CD14-positive monocyte (primary cell): ENCODE measurements around the gene ZNF608. TPM values are rescaled to one million over a fixed set of nuclear protein-coding genes. Genes with fewer than 3 reads are reported as not detected.
A peak's percentile ranks its signal among the peaks of the same experiment; 100 is the strongest.

ENCODE experiments used
- DNase-seq, 3 donors: peaks; one replicate each; pipeline ENCODE4 v3.0.0-alpha.2; 2011 to 2022
- H2AFZ ChIP-seq: 2 replicates; pipeline ENCODE4 v1.6.0; 2012; ENCODE audit warnings: mild to moderate bottlenecking, low read depth, low read length, inconsistent platforms; ENCODE audit not compliant: insufficient read depth, poor library complexity, severe bottlenecking
- H3K27ac ChIP-seq, 2 donors: 1 replicate in 1 of 2; 2 replicates in 1 of 2; pipeline ENCODE4 v1.5.1; 2012 to 2013; ENCODE audit warnings: low read length in 2 of 2, control low read depth in 1 of 2, inconsistent platforms in 1 of 2, low read depth in 1 of 2, mild to moderate bottlenecking in 1 of 2
- H3K27me3 ChIP-seq, 2 donors: one replicate each; pipeline versions ENCODE4 v1.6.0 to v1.6.1; 2011 to 2013; ENCODE audit warnings: low read length in 2 of 2; ENCODE audit not compliant: control insufficient read depth in 2 of 2, insufficient read depth in 2 of 2
- H3K36me3 ChIP-seq, 2 donors: replicated peaks in 1 of 2; 1 replicate in 1 of 2; 2 replicates in 1 of 2; pipeline versions ENCODE4 v1.5.1 to v1.6.1; 2012 to 2013; ENCODE audit warnings: low read length in 2 of 2, control low read depth in 1 of 2, inconsistent platforms in 1 of 2, mild to moderate bottlenecking in 1 of 2; ENCODE audit not compliant: insufficient read depth in 2 of 2, control insufficient read depth in 1 of 2
- H3K4me1 ChIP-seq, 2 donors: 1 replicate in 1 of 2; 2 replicates in 1 of 2; pipeline versions ENCODE4 v1.5.1 to v1.6.1; 2012 to 2013; ENCODE audit warnings: low read length in 2 of 2, control low read depth in 1 of 2, inconsistent platforms in 1 of 2, mild to moderate bottlenecking in 1 of 2, moderate library complexity in 1 of 2; ENCODE audit not compliant: insufficient read depth in 2 of 2, control insufficient read depth in 1 of 2
- H3K4me2 ChIP-seq: replicated peaks from 2 replicates; pipeline ENCODE3; 2012; ENCODE audit warnings: low read length, moderate library complexity, mild to moderate bottlenecking; ENCODE audit not compliant: poor library complexity, severe bottlenecking; ENCODE audit errors: extremely low read depth
- H3K4me3 ChIP-seq, 3 experiments: fragments of 200-600 bp in 1 of 3; sonication (generic) in 1 of 3; replicated peaks in 1 of 3; 1 replicate in 2 of 3; 2 replicates in 1 of 3; pipeline ENCODE4 v1.5.1; 2011 to 2013; ENCODE audit warnings: low read length in 3 of 3, mild to moderate bottlenecking in 3 of 3, control low read depth in 2 of 3, low read depth in 2 of 3, inconsistent platforms in 1 of 3, moderate library complexity in 1 of 3
- H3K79me2 ChIP-seq: 2 replicates; pipeline ENCODE4 v1.6.0; 2012; ENCODE audit warnings: mild to moderate bottlenecking, control low read depth, inconsistent platforms, low read length, moderate library complexity; ENCODE audit not compliant: insufficient read depth
- H3K9ac ChIP-seq: 2 replicates; pipeline ENCODE4 v1.6.0; 2017; ENCODE audit warnings: low read length, mild to moderate bottlenecking; ENCODE audit not compliant: insufficient read depth, poor library complexity, severe bottlenecking
- H3K9me3 ChIP-seq, 2 donors: replicated peaks in 1 of 2; 1 replicate in 1 of 2; 2 replicates in 1 of 2; pipeline versions ENCODE4 v1.5.1 to v1.6.1; 2012 to 2013; ENCODE audit warnings: low read length in 2 of 2, control low read depth in 1 of 2; ENCODE audit not compliant: control insufficient read depth in 1 of 2, insufficient read depth in 1 of 2
- H4K20me1 ChIP-seq: 2 replicates; pipeline ENCODE4 v1.6.0; 2012; ENCODE audit warnings: mild to moderate bottlenecking, low read length, control low read depth, moderate library complexity; ENCODE audit not compliant: insufficient read depth
- H3K27ac Mint-ChIP-seq, 7 donors: one replicate each; pipeline ENCODE4 v1.8.0; 2020; ENCODE audit warnings: mild to moderate bottlenecking in 7 of 7, mixed read lengths in 7 of 7, moderate library complexity in 6 of 7, inconsistent platforms in 2 of 7
- H3K27me3 Mint-ChIP-seq, 3 donors: one replicate each; pipeline ENCODE4 v1.8.0; 2021 to 2022; ENCODE audit warnings: low read depth in 3 of 3, mild to moderate bottlenecking in 3 of 3, mixed read lengths in 3 of 3, moderate library complexity in 3 of 3, inconsistent platforms in 1 of 3
- H3K36me3 Mint-ChIP-seq, 2 donors: one replicate each; pipeline ENCODE4 v1.8.0; 2020; ENCODE audit warnings: mixed read lengths in 2 of 2, inconsistent platforms in 1 of 2, mild to moderate bottlenecking in 1 of 2
- H3K4me1 Mint-ChIP-seq: one replicate; pipeline ENCODE4 v1.8.0; 2020; ENCODE audit warnings: mild to moderate bottlenecking, mixed read lengths
- H3K4me3 Mint-ChIP-seq, 2 donors: one replicate each; pipeline ENCODE4 v1.8.0; 2020; ENCODE audit warnings: mild to moderate bottlenecking in 2 of 2, mixed read lengths in 2 of 2, moderate library complexity in 1 of 2
- H3K9me3 Mint-ChIP-seq, 7 donors: one replicate each; pipeline ENCODE4 v1.8.0; 2020 to 2022; ENCODE audit warnings: mixed read lengths in 7 of 7, mild to moderate bottlenecking in 6 of 7, moderate library complexity in 6 of 7, inconsistent platforms in 2 of 7
- CTCF ChIP-seq: fragments of 200-600 bp; IDR thresholded peaks from one replicate; pipeline ENCODE4 v1.8.0; 2022; ENCODE audit warnings: antibody characterized with exemption, mild to moderate bottlenecking
- WGBS: methylation state at CpG from one replicate; pipeline ENCODE4 v1.1.5; 2013; ENCODE audit warnings: missing lambda C conversion rate; ENCODE audit not compliant: insufficient coverage; 5-methylcytosine and 5-hydroxymethylcytosine counted together
- intact Hi-C, 2 donors: fragments of 100-400 bp; cut with micrococcal nuclease; formaldehyde crosslinking; loops; one replicate each; pipeline versions ENCODE4 v1.15.0 to v1.15.1; 2023
- polyA plus RNA-seq, 3 donors: library from polyadenylated mRNA; depleted of rRNA in 1 of 3; unstranded in 2 of 3; stranded (reverse) in 1 of 3; fragments of 300-500 nt in 2 of 3; fragments of >200 nt in 1 of 3; fragmentation: Illumina TruSeq in 2 of 3; gene quantifications; 1 replicate in 2 of 3; 2 replicates in 1 of 3; pipeline ENCODE4 v1.2.3, GENCODE V29; 2012 to 2021

ZNF608 gene
- polyA plus RNA-seq, 3 donors = 0.05 TPM; not detected in 2

DNA sequence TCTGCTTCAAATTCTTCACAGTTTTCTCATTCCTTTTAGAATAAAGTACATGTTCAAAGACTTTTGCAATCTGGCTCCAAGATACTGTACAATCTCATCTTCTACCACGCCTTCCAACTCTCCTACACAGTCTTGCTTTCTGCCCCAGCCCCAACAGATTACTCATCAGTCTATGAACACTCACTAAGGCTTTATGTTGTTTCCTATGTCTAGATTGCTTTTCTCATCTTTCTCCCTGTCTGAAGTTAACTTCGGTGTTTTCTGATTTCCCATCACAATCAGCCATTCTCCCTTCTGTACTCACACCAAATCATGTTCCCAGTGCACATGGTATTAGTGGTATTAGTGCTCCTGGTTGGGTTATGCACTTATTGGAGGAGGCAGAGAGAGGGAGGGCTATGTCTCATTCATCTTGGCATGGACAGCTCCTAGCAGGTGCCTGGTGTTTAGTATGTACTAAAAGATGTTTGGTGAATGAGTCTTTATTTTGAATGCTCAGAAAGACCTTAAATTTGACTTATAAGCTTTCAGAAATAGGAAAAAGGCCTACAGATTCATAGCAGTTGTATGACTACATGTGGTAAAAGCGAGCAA lies 44.0 kb upstream of the ZNF608 start:
- no peaks in the 10 kb centered on the region for H4K20me1 ChIP-seq
- no peaks in the 10 kb centered on the region for H3K27me3 ChIP-seq
- WGBS = 88% methylated on average over 1 of the region's 3 CpGs
- Mint-ChIP-seq H3K4me3 (no peak overlapping the region), H3K4me1 (no peaks in the 10 kb centered on the region), H3K9me3 (peaks cover 0 to 6% (median 0%) of the 10 kb centered on the region in 7 donors), H3K36me3 (no peaks in the 10 kb centered on the region), H3K27ac (no peak overlapping the region), H3K27me3 (peaks cover 0 to 5% (median 2%) of the 10 kb centered on the region in 3 donors)
- no peak overlapping the region for H3K27ac ChIP-seq
- H3K4me3 ChIP-seq = no peak overlapping the region
- H3K4me2 ChIP-seq = no peak overlapping the region
- no peaks in the 10 kb centered on the region for H3K36me3 ChIP-seq
- DNase-seq = no peak
- no peaks in the 10 kb centered on the region for H3K9me3 ChIP-seq
- intact Hi-C loops = no loop called here
- no peaks in the 10 kb centered on the region for H3K4me1 ChIP-seq
- H3K79me2 ChIP-seq = no peaks in the 10 kb centered on the region
- H3K9ac ChIP-seq = no peak overlapping the region
- TF ChIP-seq CTCF = no peak
- no peak overlapping the region for H2AFZ ChIP-seq

- Histone ChIP-seq H3K4me3 (no peak overlapping the region), H3K4me1 (no peaks in the 10 kb centered on the region), H3K27me3 (no peaks in the 10 kb centered on the region), H3K9ac (no peak overlapping the region), H3K79me2 (no peaks in the 10 kb centered on the region), H3K36me3 (no peaks in the 10 kb centered on the region), H3K9me3 (no peaks in the 10 kb centered on the region), H4K20me1 (no peaks in the 10 kb centered on the region), H3K4me2 (no peak overlapping the region), H2AFZ (no peak overlapping the region), H3K27ac (no peak overlapping the region)
- Mint-ChIP-seq H3K9me3 (peaks cover 0 to 6% (median 0%) of the 10 kb centered on the region in 7 donors), H3K27me3 (peaks cover 0 to 4% (median 2%) of the 10 kb centered on the region in 3 donors), H3K4me3 (no peak overlapping the region), H3K36me3 (no peaks in the 10 kb centered on the region), H3K4me1 (no peaks in the 10 kb centered on the region), H3K27ac (no peak overlapping the region)
- intact Hi-C loops = no loop called here
- WGBS = no CpG with 5 or more reads among the region's 4 CpGs
- DNase-seq = peak in 1 of 3 donors; percentile 4
- no peak for TF ChIP-seq CTCF
These were observed 42.7 kb upstream of the ZNF608 start for GRCh38 chr5:124789104-124789605.
